ACC112 (cell line): ENCODE results near the gene RIN2.
A peak's percentile ranks its signal among the peaks of the same experiment; 100 is the strongest.

Experiments used
- H2AFZ ChIP-seq: fragments of 200-600 bp; sonication (generic); one replicate; pipeline ENCODE4 v1.6.0; 2017; ENCODE audit warnings: antibody characterized with exemption, low read length; ENCODE audit not compliant: unreplicated experiment
- H3K27ac ChIP-seq: fragments of 200-600 bp; sonication (generic); 2 replicates; pipeline ENCODE4 v1.5.1; 2014; ENCODE audit warnings: low read depth, mild to moderate bottlenecking, antibody characterized with exemption, low read length, moderate library complexity
- H3K27me3 ChIP-seq: fragments of 200-600 bp; sonication (generic); 2 replicates; pipeline ENCODE4 v1.6.1; 2014; ENCODE audit warnings: mild to moderate bottlenecking, antibody characterized with exemption, low read length, moderate library complexity, mixed read lengths; ENCODE audit not compliant: insufficient read depth
- H3K36me3 ChIP-seq: fragments of 200-600 bp; sonication (generic); 2 replicates; pipeline ENCODE4 v1.6.1; 2016; ENCODE audit warnings: mild to moderate bottlenecking, antibody characterized with exemption, low read length, moderate library complexity, mixed read lengths; ENCODE audit not compliant: insufficient read depth
- H3K4me1 ChIP-seq: fragments of 200-600 bp; sonication (generic); one replicate; pipeline ENCODE4 v1.6.1; 2016; ENCODE audit warnings: low read length, mixed read lengths; ENCODE audit not compliant: insufficient read depth, unreplicated experiment, control insufficient read depth
- H3K4me3 ChIP-seq: fragments of 200-600 bp; sonication (generic); 2 replicates; pipeline ENCODE4 v1.5.1; 2014; ENCODE audit warnings: mild to moderate bottlenecking, low read depth, low read length
- H3K79me2 ChIP-seq: fragments of 200-600 bp; sonication (generic); one replicate; pipeline ENCODE4 v1.6.0; 2016; ENCODE audit warnings: low read length; ENCODE audit not compliant: control insufficient read depth, unreplicated experiment, insufficient read depth

Gene RIN2

GRCh38 chr20:19758133-19758500, at the start of gene RIN2:
TSS of gene RIN2 (plus strand) at chr20:19758258. CDS start at chr20:19889602, 131,344 bp downstream.
- Histone ChIP-seq H3K4me1 (peaks cover 36% of the 10 kb centered on the region), H3K27ac (peak within 1 kb of the TSS; percentile 56), H3K4me3 (peak within 1 kb of the TSS; percentile 73), H3K79me2 (no peaks in the 10 kb centered on the region), H3K27me3 (no peaks in the 10 kb centered on the region), H3K36me3 (no peaks in the 10 kb centered on the region), H2AFZ (peak within 1 kb of the TSS; percentile 62)

- Histone ChIP-seq H3K4me1 (no peaks in the 10 kb centered on the region), H2AFZ (no peak overlapping the region), H3K27ac (no peak overlapping the region), H3K4me3 (no peak overlapping the region), H3K79me2 (no peaks in the 10 kb centered on the region), H3K36me3 (no peaks in the 10 kb centered on the region), H3K27me3 (peaks cover 49% of the 10 kb centered on the region)
These were observed 48.3 kb upstream of the RIN2 start for GRCh38 chr20:19709635-19710335.

- Histone ChIP-seq H3K27ac (no peak overlapping the region), H3K4me1 (no peaks in the 10 kb centered on the region), H3K4me3 (no peak overlapping the region), H3K36me3 (no peaks in the 10 kb centered on the region), H3K79me2 (no peaks in the 10 kb centered on the region), H3K27me3 (peaks cover 42% of the 10 kb centered on the region), H2AFZ (no peak overlapping the region)
These were observed 47.5 kb upstream of the RIN2 start for GRCh38 chr20:19710336-19711120.

GRCh38 chr20:19711126-19711525, 46.9 kb upstream of the RIN2 start:
- H3K79me2 ChIP-seq: no peaks in the 10 kb centered on the region
- peaks cover 41% of the 10 kb centered on the region for H3K27me3 ChIP-seq
- no peak overlapping the region for H3K27ac ChIP-seq
- H3K36me3 ChIP-seq: no peaks in the 10 kb centered on the region
- no peak overlapping the region for H2AFZ ChIP-seq
- H3K4me3 ChIP-seq: no peak overlapping the region
- H3K4me1 ChIP-seq: no peaks in the 10 kb centered on the region

- Histone ChIP-seq H2AFZ (no peak overlapping the region), H3K27me3 (peaks cover 31% of the 10 kb centered on the region), H3K4me1 (no peaks in the 10 kb centered on the region)
These were observed 45.3 kb upstream of the RIN2 start for GRCh38 chr20:19712721-19713260.

GRCh38 chr20:19713822-19714578, 44.1 kb upstream of the RIN2 start:
- H3K27me3 ChIP-seq: peaks cover 19% of the 10 kb centered on the region; the same call in 1 of the 2 replicates
- H3K27ac ChIP-seq: no peak overlapping the region
- H3K4me3 ChIP-seq: no peak overlapping the region

More at GRCh38 chr20:19712721-19713260, 45.3 kb upstream of the RIN2 start:
- H3K36me3 ChIP-seq: no peaks in the 10 kb centered on the region
- H3K4me3 ChIP-seq: no peak overlapping the region
- no peak overlapping the region for H3K27ac ChIP-seq
- no peaks in the 10 kb centered on the region for H3K79me2 ChIP-seq

GRCh38 chr20:19714579-19714840, 43.5 kb upstream of the RIN2 start:
- no peaks in the 10 kb centered on the region for H3K79me2 ChIP-seq
- no peak overlapping the region for H2AFZ ChIP-seq
- H3K4me3 ChIP-seq: no peak overlapping the region
- H3K4me1 ChIP-seq: no peaks in the 10 kb centered on the region
- no peaks in the 10 kb centered on the region for H3K36me3 ChIP-seq
- no peak overlapping the region for H3K27ac ChIP-seq
- peaks cover 14% of the 10 kb centered on the region; the same call in 1 of the 2 replicates for H3K27me3 ChIP-seq

More at GRCh38 chr20:19713822-19714578, 44.1 kb upstream of the RIN2 start:
- Histone ChIP-seq H3K4me1 (no peaks in the 10 kb centered on the region), H3K36me3 (no peaks in the 10 kb centered on the region), H3K79me2 (no peaks in the 10 kb centered on the region), H2AFZ (no peak overlapping the region)

GRCh38 chr20:19715986-19716385, 42.1 kb upstream of the RIN2 start:
- no peak overlapping the region for H2AFZ ChIP-seq
- H3K4me3 ChIP-seq: no peak overlapping the region
- H3K27ac ChIP-seq: no peak overlapping the region
- H3K27me3 ChIP-seq: peaks cover 10% of the 10 kb centered on the region; the same call in 1 of the 2 replicates
- no peaks in the 10 kb centered on the region for H3K4me1 ChIP-seq
- no peaks in the 10 kb centered on the region for H3K79me2 ChIP-seq
- H3K36me3 ChIP-seq: no peaks in the 10 kb centered on the region

GRCh38 chr20:19718880-19719279, 39.2 kb upstream of the RIN2 start:
- Histone ChIP-seq H3K36me3 (no peaks in the 10 kb centered on the region), H3K4me3 (no peak overlapping the region), H2AFZ (no peak overlapping the region), H3K79me2 (no peaks in the 10 kb centered on the region), H3K27me3 (peaks cover 10% of the 10 kb centered on the region; the same call in 1 of the 2 replicates), H3K4me1 (no peaks in the 10 kb centered on the region), H3K27ac (no peak overlapping the region)

- Histone ChIP-seq H3K27ac (no peak overlapping the region), H3K27me3 (peaks cover 9% of the 10 kb centered on the region; the same call in 1 of the 2 replicates), H3K4me1 (peaks cover 5% of the 10 kb centered on the region), H3K36me3 (no peaks in the 10 kb centered on the region), H3K4me3 (no peak overlapping the region), H3K79me2 (no peaks in the 10 kb centered on the region), H2AFZ (no peak overlapping the region)
These were observed 37.1 kb upstream of the RIN2 start for GRCh38 chr20:19720991-19721390.
